Measurements from ENCODE around the gene STOM. TPM values are rescaled to one million over a fixed set of nuclear protein-coding genes. Genes with fewer than 3 reads are reported as not detected.

Gene STOM
- total RNA-seq, 4 donors from 2014 or later: 78.2 to 195 (median 111) TPM

DNA sequence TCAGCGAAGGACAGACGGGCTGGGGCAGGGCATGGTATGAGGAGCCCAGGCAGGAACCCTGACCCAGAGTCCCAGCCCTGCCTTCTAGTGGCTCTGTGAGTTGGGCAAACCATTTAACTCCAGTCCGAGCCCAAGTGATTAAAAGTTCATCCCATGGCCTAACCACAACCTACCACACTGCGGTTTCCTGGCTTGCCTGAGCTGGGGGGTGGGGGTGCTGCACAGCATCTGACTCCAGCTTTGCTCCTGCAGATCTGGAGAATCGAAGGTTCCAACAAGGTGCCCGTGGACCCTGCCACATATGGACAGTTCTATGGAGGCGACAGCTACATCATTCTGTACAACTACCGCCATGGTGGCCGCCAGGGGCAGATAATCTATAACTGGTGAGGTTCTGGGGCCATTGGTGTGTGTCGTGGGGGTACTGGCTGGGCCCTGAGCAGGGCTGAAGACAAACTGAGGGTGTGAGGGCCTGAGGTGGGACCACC is 49.0 kb downstream of the STOM start:
- no peak for DNase-seq
- Histone ChIP-seq H3K27ac (peak overlapping the region; percentile 72 to 87 (median 84)), H3K36me3 (peaks cover 0 to 45% (median 20%) of the 10 kb centered on the region in 4 donors), H3K4me3 (no peak overlapping the region), H3K27me3 (no peaks in the 10 kb centered on the region), H3K4me1 (peaks cover 11 to 42% (median 20%) of the 10 kb centered on the region in 4 donors), H3K9me3 (no peaks in the 10 kb centered on the region)
- intact Hi-C loops (cut with DNase I; ENCODE audit: low total_unique reads): loop anchor here (5.0 kb wide), 1 partner anchor 51 kb away; the partner anchor contains the start of gene STOM
- WGBS, 2 donors (ENCODE audit: low coverage in 1 of 2): 89% methylated on average over 10 of the region's 10 CpGs; no CpG with 5 or more reads in 1 of the 2 donors
- TF ChIP-seq EP300 (IDR thresholded peaks at IDR 0.05; ENCODE audit: low read depth) (no peak), POLR2AphosphoS5 (IDR thresholded peaks at IDR 0.05) (no peak), POLR2A (IDR thresholded peaks at IDR 0.05) (no peak)
- TF ChIP-seq, protein P1, sequence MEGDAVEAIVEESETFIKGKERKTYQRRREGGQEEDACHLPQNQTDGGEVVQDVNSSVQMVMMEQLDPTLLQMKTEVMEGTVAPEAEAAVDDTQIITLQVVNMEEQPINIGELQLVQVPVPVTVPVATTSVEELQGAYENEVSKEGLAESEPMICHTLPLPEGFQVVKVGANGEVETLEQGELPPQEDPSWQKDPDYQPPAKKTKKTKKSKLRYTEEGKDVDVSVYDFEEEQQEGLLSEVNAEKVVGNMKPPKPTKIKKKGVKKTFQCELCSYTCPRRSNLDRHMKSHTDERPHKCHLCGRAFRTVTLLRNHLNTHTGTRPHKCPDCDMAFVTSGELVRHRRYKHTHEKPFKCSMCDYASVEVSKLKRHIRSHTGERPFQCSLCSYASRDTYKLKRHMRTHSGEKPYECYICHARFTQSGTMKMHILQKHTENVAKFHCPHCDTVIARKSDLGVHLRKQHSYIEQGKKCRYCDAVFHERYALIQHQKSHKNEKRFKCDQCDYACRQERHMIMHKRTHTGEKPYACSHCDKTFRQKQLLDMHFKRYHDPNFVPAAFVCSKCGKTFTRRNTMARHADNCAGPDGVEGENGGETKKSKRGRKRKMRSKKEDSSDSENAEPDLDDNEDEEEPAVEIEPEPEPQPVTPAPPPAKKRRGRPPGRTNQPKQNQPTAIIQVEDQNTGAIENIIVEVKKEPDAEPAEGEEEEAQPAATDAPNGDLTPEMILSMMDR (IDR thresholded peaks at IDR 0.05): no peak
- in situ Hi-C loops (cut with MboI; ENCODE audit: low pct_ligation_motif_present in 1 of 4, low pct_unique_long_range_greater_than_20kb in 1 of 4, low sequenced_read_pairs in 3 of 4): loop anchor here in 3 of 4 donors (5.0 to 25.0 kb wide), 2 partner anchors 76 to 109 kb away; partner anchors contain the start of gene RAB14 (in 2 of the 3)

DNA sequence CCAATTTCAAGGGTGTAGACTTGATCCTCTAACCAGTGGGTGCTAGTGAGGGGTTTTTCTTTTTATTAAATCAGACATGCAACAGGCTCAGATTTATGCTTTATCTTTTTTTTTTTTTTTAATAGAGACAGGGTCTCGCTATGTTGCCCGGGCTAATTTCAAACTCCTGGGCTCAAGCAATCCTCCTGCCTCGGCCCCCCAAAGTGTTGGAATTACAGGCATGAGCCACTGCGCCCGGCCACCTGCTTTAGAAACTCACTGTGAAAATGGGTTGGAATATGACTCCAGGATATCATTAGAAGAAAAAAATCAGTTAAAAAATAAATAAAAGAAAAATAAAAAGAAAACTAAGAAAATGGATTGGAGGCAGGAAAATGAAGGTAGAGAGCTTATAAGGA is 50.7 kb downstream of the STOM start:
- Histone ChIP-seq H3K4me1 (peaks cover 11 to 41% (median 14%) of the 10 kb centered on the region in 4 donors), H3K36me3 (peaks cover 0 to 53% (median 17%) of the 10 kb centered on the region in 4 donors), H3K27ac (peak overlapping the region; percentile 62 to 87 (median 84)), H3K9me3 (no peaks in the 10 kb centered on the region), H3K27me3 (no peaks in the 10 kb centered on the region), H3K4me3 (no peak overlapping the region)
- in situ Hi-C loops (cut with MboI; ENCODE audit: low pct_ligation_motif_present in 1 of 4, low pct_unique_long_range_greater_than_20kb in 1 of 4, low sequenced_read_pairs in 3 of 4): loop anchor here in 3 of 4 donors (5.0 to 25.0 kb wide), 2 partner anchors 78 to 107 kb away; partner anchors contain the start of gene RAB14 (in 2 of the 3)
- DNase-seq: no peak
- WGBS, 2 donors (ENCODE audit: low coverage in 1 of 2): 90 to 92% methylated on average over 5 of the region's 5 CpGs
- intact Hi-C loops (cut with DNase I; ENCODE audit: low total_unique reads): loop anchor here (5.0 kb wide), 1 partner anchor 83 kb away; no protein-coding TSS in a partner anchor
- TF ChIP-seq POLR2A (IDR thresholded peaks at IDR 0.05) (no peak), EP300 (IDR thresholded peaks at IDR 0.05; ENCODE audit: low read depth) (no peak), POLR2AphosphoS5 (IDR thresholded peaks at IDR 0.05) (no peak)
- TF ChIP-seq, protein P1 (IDR thresholded peaks at IDR 0.05): no peak

DNA sequence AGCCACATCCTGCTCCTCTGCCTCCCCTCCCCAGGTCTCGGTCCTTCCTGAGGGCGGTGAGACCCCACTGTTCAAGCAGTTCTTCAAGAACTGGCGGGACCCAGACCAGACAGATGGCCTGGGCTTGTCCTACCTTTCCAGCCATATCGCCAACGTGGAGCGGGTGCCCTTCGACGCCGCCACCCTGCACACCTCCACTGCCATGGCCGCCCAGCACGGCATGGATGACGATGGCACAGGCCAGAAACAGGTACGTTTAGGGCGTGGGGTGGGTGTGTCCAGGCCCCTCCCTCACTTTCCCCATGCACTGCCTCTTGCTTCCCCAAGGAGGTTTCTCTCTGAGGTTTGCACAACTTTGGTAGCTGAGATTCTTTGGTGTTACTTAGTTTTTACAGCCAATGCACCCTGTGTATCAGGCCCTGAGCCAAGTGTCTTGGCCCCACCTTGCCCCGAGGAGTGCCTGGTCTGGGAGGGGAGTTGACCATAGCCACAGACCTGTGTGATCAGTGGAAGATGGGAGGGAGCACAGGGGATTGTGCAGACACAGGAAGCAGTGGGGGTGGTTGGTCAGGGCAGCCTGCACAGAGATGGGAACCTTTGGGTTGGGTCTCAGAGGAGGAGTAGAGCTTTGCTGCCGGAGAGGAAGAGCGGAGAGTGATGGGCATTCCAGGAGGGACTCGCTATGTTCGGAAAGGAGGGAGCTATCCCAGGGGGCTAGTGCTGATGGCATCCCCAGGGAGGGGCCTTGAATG is 51.2 kb downstream of the STOM start:
- Histone ChIP-seq H3K27me3 (no peaks in the 10 kb centered on the region), H3K9me3 (no peaks in the 10 kb centered on the region), H3K4me3 (no peak overlapping the region), H3K36me3 (peaks cover 0 to 55% (median 16%) of the 10 kb centered on the region in 4 donors), H3K27ac (peak overlapping the region; percentile 62 to 87 (median 84)), H3K4me1 (peaks cover 11 to 41% (median 14%) of the 10 kb centered on the region in 4 donors)
- no peak for DNase-seq
- whole genome bisulfite sequencing, 2 donors (ENCODE audit: low coverage in 1 of 2): 83 to 88% methylated on average over 5 to 18 of the region's 19 CpGs
- TF ChIP-seq, protein P1 (IDR thresholded peaks at IDR 0.05): no peak
- TF ChIP-seq EP300 (IDR thresholded peaks at IDR 0.05; ENCODE audit: low read depth): no peak
- no peak for TF ChIP-seq POLR2AphosphoS5 (IDR thresholded peaks at IDR 0.05)
- TF ChIP-seq POLR2A (IDR thresholded peaks at IDR 0.05): no peak
- in situ Hi-C loops (cut with MboI; ENCODE audit: low pct_ligation_motif_present in 1 of 4, low pct_unique_long_range_greater_than_20kb in 1 of 4, low sequenced_read_pairs in 3 of 4): loop anchor here in 3 of 4 donors (5.0 to 25.0 kb wide), 2 partner anchors 78 to 107 kb away; partner anchors contain the start of gene RAB14 (in 2 of the 3)
- intact Hi-C loops (cut with DNase I; ENCODE audit: low total_unique reads): loop anchor here (5.0 kb wide), 1 partner anchor 83 kb away; no protein-coding TSS in a partner anchor
